ENCODE results near the gene CCNI2. TPM values are rescaled to one million over a fixed set of nuclear protein-coding genes. Genes with fewer than 3 reads are reported as not detected.
A peak's percentile ranks its signal among the peaks of the same experiment; 100 is the strongest.

CCNI2 gene
- total RNA-seq, 6 experiments from 2014 or later: not detected

- no peaks in the 10 kb centered on the region for H3K36me3 Mint-ChIP-seq (ENCODE audit: low read depth)
- H3K4me1 Mint-ChIP-seq (ENCODE audit: low read depth): no peaks in the 10 kb centered on the region
- no peak for TF ChIP-seq CTCF (IDR thresholded peaks at IDR 0.05)
- H3K9me3 Mint-ChIP-seq: peaks cover 4% of the 10 kb centered on the region; the same call in 1 of the 2 replicates
- H3K4me3 Mint-ChIP-seq: no peak overlapping the region
- H3K27me3 Mint-ChIP-seq (ENCODE audit: insufficient read depth): peaks cover 30% of the 10 kb centered on the region
- DNase-seq: no peak
- no peak overlapping the region for H3K27ac Mint-ChIP-seq
These were observed 2.6 kb upstream of the CCNI2 start for GRCh38 chr5:132744659-132745058.

DNA sequence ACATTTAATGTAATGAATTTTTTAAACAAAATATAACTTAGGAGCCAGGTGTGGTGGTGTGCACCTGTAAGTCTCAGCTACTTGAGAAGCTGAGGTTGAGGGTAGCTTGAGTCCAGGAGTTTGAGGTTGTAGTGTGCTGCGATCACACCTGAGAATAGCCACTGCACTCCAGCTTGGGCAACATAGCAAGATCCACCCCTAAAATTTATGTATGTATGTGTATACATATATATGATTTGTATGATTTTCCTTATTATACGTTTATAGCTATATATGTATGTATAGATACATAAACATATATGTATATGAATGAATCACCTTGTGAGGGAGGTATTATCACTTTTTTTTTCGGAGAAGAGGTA, 653 bp upstream of the CCNI2 start:
- Mint-ChIP-seq H3K27me3 (ENCODE audit: insufficient read depth) (peaks cover 26% of the 10 kb centered on the region), H3K9me3 (peaks cover 4% of the 10 kb centered on the region; the same call in 1 of the 2 replicates), H3K4me1 (ENCODE audit: low read depth) (no peaks in the 10 kb centered on the region), H3K27ac (no peak overlapping the region), H3K36me3 (ENCODE audit: low read depth) (no peaks in the 10 kb centered on the region), H3K4me3 (0 out of 2 replicates have a peak overlapping the region, but pooled peaks have one; percentile 22)
- DNase-seq: no peak
- TF ChIP-seq CTCF (IDR thresholded peaks at IDR 0.05): no peak

- no peak for TF ChIP-seq CTCF (IDR thresholded peaks at IDR 0.05)
- Mint-ChIP-seq H3K27me3 (ENCODE audit: insufficient read depth) (peaks cover 29% of the 10 kb centered on the region), H3K4me1 (ENCODE audit: low read depth) (no peaks in the 10 kb centered on the region), H3K27ac (no peak overlapping the region), H3K36me3 (ENCODE audit: low read depth) (no peaks in the 10 kb centered on the region), H3K4me3 (no peak overlapping the region), H3K9me3 (peaks cover 4% of the 10 kb centered on the region; the same call in 1 of the 2 replicates)
- no peak for DNase-seq
These were observed 602 bp downstream of the CCNI2 start for GRCh38 chr5:132747616-132748440.

DNA sequence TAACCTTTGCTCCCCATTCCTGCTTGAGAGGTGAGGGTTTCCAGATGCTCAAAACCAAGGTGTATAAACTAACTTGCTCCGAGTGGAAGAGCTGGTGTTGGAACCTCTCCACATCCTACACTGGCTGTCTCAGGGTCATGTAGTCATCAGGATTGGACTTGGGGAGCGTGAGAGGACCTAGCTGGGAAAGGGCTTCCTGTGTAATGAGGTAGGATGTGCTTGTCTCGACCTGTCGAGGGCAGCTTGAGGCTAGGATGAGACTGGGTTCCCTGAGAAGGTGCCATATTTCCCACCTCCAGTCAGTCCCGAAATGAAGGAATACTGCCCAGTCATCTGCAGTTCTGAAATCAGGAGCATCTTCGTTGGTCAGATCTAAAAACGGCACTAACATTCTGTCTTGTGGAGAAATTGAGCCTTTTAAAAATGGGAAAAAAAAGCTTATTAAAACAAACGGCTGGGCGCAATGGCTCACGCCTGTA, 1.3 kb downstream of the CCNI2 start:
- Mint-ChIP-seq H3K27ac (no peak overlapping the region), H3K4me1 (ENCODE audit: low read depth) (no peaks in the 10 kb centered on the region), H3K27me3 (ENCODE audit: insufficient read depth) (peaks cover 28% of the 10 kb centered on the region), H3K4me3 (no peak overlapping the region), H3K36me3 (ENCODE audit: low read depth) (no peaks in the 10 kb centered on the region), H3K9me3 (no peaks in the 10 kb centered on the region)
- no peak for DNase-seq
- no peak for TF ChIP-seq CTCF (IDR thresholded peaks at IDR 0.05)

GRCh38 chr5:132749506-132749905, 2.3 kb downstream of the CCNI2 start:
- Mint-ChIP-seq H3K27me3 (ENCODE audit: insufficient read depth) (peaks cover 28% of the 10 kb centered on the region), H3K27ac (no peak overlapping the region), H3K9me3 (no peaks in the 10 kb centered on the region), H3K36me3 (ENCODE audit: low read depth) (no peaks in the 10 kb centered on the region), H3K4me1 (ENCODE audit: low read depth) (no peaks in the 10 kb centered on the region), H3K4me3 (no peak overlapping the region)
- TF ChIP-seq CTCF (IDR thresholded peaks at IDR 0.05): no peak
- no peak for DNase-seq

All from HFFc6 (cell line).